Measurements from ENCODE around the gene ITGA5.

ITGA5 gene

GRCh38 chr12:54349036-54349435 lies 70.0 kb downstream of the ITGA5 start:
- DNase-seq = no peak
